Psoas muscle (tissue), 8 donors: ENCODE results near the gene ZNF776. TPM values are rescaled to one million over a fixed set of nuclear protein-coding genes. Genes with fewer than 3 reads are reported as not detected.

Experiments
- ATAC-seq, 4 donors: fragments of 200-7000 bp; cut with Tn5 transposase; one replicate each; pipeline ENCODE4 v1.9.1; 2020; ENCODE audit warnings: moderate library complexity in 3 of 4, mild to moderate bottlenecking in 2 of 4
- DNase-seq, 2 donors: peaks; one replicate each; pipeline ENCODE4 v3.0.0-alpha.2; 2020
- H3K27ac ChIP-seq: fragments of 200-600 bp; one replicate; pipeline ENCODE4 v1.8.0; 2022
- H3K27me3 ChIP-seq, 3 donors: fragments of 200-600 bp in 1 of 3; one replicate each; pipeline versions ENCODE4 v1.6.1 to v1.8.0; 2013 to 2022; ENCODE audit warnings: low read length in 2 of 3, mild to moderate bottlenecking in 2 of 3, moderate library complexity in 1 of 3; ENCODE audit not compliant: insufficient read depth in 3 of 3
- H3K36me3 ChIP-seq, 2 donors: fragments of 200-600 bp in 1 of 2; one replicate each; pipeline versions ENCODE4 v1.6.1 to v1.8.0; 2013 to 2022; ENCODE audit warnings: low read depth in 1 of 2, mild to moderate bottlenecking in 1 of 2, moderate library complexity in 1 of 2; ENCODE audit not compliant: insufficient read depth in 1 of 2
- H3K4me1 ChIP-seq: fragments of 200-600 bp; one replicate; pipeline ENCODE4 v1.8.0; 2022
- H3K4me3 ChIP-seq: fragments of 200-600 bp; one replicate; pipeline ENCODE4 v1.8.0; 2022; ENCODE audit warnings: mild to moderate bottlenecking
- H3K9me3 ChIP-seq: fragments of 200-600 bp; one replicate; pipeline ENCODE4 v1.8.0; 2022
- CTCF ChIP-seq: fragments of 200-600 bp; IDR thresholded peaks from one replicate; pipeline ENCODE4 v1.8.0; 2022; ENCODE audit warnings: antibody characterized with exemption
- WGBS, 3 donors: extraction: QIAGEN DNeasy Blood & Tissue Kit; methylation state at CpG; one replicate each; pipeline versions ENCODE4 v1.1.6 to v1.1.7; 2013; 5-methylcytosine and 5-hydroxymethylcytosine counted together
- intact Hi-C, 2 donors: fragments of 100-400 bp; cut with DNase I; formaldehyde crosslinking; loops; one replicate each; pipeline versions ENCODE4 v1.11.0 to v1.14.2; 2022
- polyA plus RNA-seq, 3 donors: library from polyadenylated mRNA; stranded (reverse); fragments of 200-250 nt; gene quantifications; one replicate each; pipeline ENCODE4 v1.2.3, GENCODE V29; 2013
- total RNA-seq, 4 donors: library from RNA; stranded (reverse); fragmentation: NEBNext Ultra II Directional in 2 of 4; extraction: Animal tissue kit (Norgen Biotek cat#: 25700) in 2 of 4; gene quantifications; one replicate each; pipeline versions ENCODE4 v1.2.1 to v1.2.4, GENCODE V29; 2021 to 2023
- donor health status: healthy with polysubstance abuse.
- donor health status: DM: no; HTN: no; CAD: no; lungs with moderate emphysema.
- donor health status: Bipolar disorder and iron deficiency.
- donor health status: healthy.
- donor health status: DM: yes; HTN: yes; CAD: no.
- donor health status: DM: no; HTN: no; CAD: no.
- donor health status: DM: no; HTN: no; CAD: no.
- donor health status: DM: yes; HTN: yes; CAD: no.

The ZNF776 gene
- total and polyA plus RNA-seq, 7 donors, result 3.6 to 15.5 (median 8.9) TPM

- Histone ChIP-seq H3K9me3 (peaks cover 28% of the 10 kb centered on the region), H3K4me1 (no peaks in the 10 kb centered on the region), H3K4me3 (no peak overlapping the region), H3K27ac (no peak overlapping the region), H3K36me3 (peaks cover 28 to 96% of the 10 kb centered on the region in 2 donors), H3K27me3 (no peaks in the 10 kb centered on the region)
- intact Hi-C loops, result no loop called here
- WGBS, 3 donors, result 78 to 94% (median 83%) methylated on average over 4 of the region's 4 CpGs
- no peak for ATAC-seq
- TF ChIP-seq CTCF, result no peak
- no peak for DNase-seq
Measured at GRCh38 chr19:57755031-57755430, 8.4 kb downstream of the ZNF776 start.

DNA sequence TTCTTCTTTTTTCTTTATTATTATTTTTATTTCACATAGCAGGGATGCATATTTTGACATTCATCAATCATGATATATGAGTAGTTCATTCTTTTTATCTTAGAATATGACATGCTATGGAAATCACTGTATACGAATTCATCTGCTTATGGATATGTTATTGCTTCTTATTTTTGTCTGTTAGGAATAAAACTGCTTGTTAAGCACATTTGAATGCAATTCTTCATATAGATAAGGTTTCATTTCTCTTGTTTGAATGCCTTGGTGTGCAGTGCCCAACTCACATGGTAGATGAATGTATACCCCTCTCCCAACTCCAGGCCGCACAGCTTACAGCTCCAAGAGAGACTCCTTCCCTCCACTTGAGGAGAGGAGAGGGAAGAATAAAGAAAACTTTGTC, 11.3 kb downstream of the ZNF776 start:
- Histone ChIP-seq H3K36me3 (peaks cover 14 to 88% of the 10 kb centered on the region in 2 donors), H3K27ac (no peak overlapping the region), H3K4me3 (no peak overlapping the region), H3K4me1 (no peaks in the 10 kb centered on the region), H3K27me3 (no peaks in the 10 kb centered on the region), H3K9me3 (peaks cover 23% of the 10 kb centered on the region)
- intact Hi-C loops, result no loop called here
- DNase-seq, result no peak
- TF ChIP-seq CTCF, result no peak
- 96 to 99% (median 98%) methylated on average over 2 of the region's 2 CpGs for WGBS, 3 donors
- ATAC-seq, result no peak

- ATAC-seq, result no peak
- Histone ChIP-seq H3K36me3 (peaks cover 7 to 88% of the 10 kb centered on the region in 2 donors), H3K4me3 (no peak overlapping the region), H3K27ac (no peak overlapping the region), H3K9me3 (peaks cover 19% of the 10 kb centered on the region), H3K4me1 (no peaks in the 10 kb centered on the region), H3K27me3 (no peaks in the 10 kb centered on the region)
- DNase-seq, result no peak
- no peak for TF ChIP-seq CTCF
- WGBS, 3 donors, result 93 to 99% (median 97%) methylated on average over 2 of the region's 2 CpGs
- intact Hi-C loops, result no loop called here
Measured at GRCh38 chr19:57759096-57759495, 12.5 kb downstream of the ZNF776 start.

DNA sequence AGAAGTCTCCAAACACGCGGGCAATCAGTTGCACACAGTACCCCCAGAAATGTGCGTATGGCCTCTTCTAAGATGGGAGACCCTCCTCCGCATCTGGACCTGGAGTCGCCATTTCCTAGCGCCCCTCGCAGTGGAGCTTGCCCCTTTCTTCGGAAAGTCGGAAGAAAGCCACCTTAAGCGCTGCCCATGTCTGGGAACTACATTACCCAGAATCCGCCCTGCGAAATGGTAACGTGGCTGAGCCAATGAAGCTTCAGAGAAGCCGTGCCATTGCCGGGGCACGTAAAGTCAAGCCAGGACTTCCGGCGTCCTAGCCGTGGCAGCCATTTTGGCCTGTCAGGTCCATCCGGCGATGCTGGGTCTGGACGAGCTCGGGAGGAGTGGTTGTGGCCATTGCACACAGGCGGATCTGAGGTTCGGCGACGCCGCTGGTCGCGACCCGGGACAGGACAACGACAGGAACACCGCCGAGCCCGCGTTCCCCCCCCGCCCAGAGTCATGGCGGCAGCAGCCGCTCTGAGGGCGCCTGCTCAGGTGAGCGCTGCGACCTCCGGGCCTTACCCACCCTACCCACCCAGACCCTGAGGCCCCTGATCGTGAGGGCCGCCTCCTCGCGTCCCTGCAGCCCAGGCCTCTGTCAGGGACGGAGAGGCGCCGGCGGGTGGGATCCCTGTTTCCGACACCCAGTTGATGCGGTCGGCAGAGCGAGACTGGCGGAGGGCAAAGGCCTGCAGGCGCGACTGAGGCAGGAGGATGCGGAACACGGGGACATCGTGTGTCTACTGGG, 22.9 kb downstream of the ZNF776 start, which contains the start of gene ZNF586:
ZNF586 (plus strand) TSS at position 332 of the 787 bp plus-strand sequence; CDS start at position 499, 167 bp downstream.
- peak; percentile 89 to 94 for DNase-seq
- H3K4me1 ChIP-seq, result peaks cover 30% of the 10 kb centered on the region
- H3K4me3 ChIP-seq, result peak within 1 kb of the TSS; percentile 97
- H3K27me3 ChIP-seq, result no peaks in the 10 kb centered on the region
- intact Hi-C loops, result no loop called here
- H3K36me3 ChIP-seq, result peaks cover 8 to 11% of the 10 kb centered on the region in 2 donors
- H3K9me3 ChIP-seq, result no peaks in the 10 kb centered on the region
- no peak for TF ChIP-seq CTCF
- WGBS, 3 donors, result 3 to 5% (median 4%) methylated on average over 56 to 61 of the region's 61 CpGs
- H3K27ac ChIP-seq, result peak within 1 kb of the TSS; percentile 95
- peak; percentile 91 to 93 (median 92) for ATAC-seq
